SK-N-SH (cell line): ENCODE results near the gene PRDM5. TPM values are rescaled to one million over a fixed set of nuclear protein-coding genes. Genes with fewer than 3 reads are reported as not detected.

Experiments used
- CTCF ChIA-PET: fragments of 300-600, 350-600 bp; formaldehyde crosslinking; extraction: SDS; loops from one replicate; lab custom pipeline; 2021; lab: Yijun Ruan, JAX
- POLR2A ChIA-PET: fragments of 350-600 bp; sonication (Branson Sonifier 250); formaldehyde crosslinking; extraction: SDS; loops from one replicate; lab custom pipeline; 2020; ENCODE audit warnings: antibody characterized with exemption, inconsistent platforms; lab: Yijun Ruan, JAX
- DNase-seq: peaks from one replicate; pipeline ENCODE4 v3.0.0; 2012
- H2AFZ ChIP-seq: fragments of 200-600 bp; sonication (generic); 2 replicates; pipeline ENCODE4 v1.8.1; 2016; ENCODE audit warnings: antibody characterized with exemption, mild to moderate bottlenecking, low read depth
- H3F3A ChIP-seq: fragments of 200-600 bp; sonication (generic); replicated peaks from 2 replicates; pipeline ENCODE3; 2016; ENCODE audit warnings: antibody characterized with exemption, mild to moderate bottlenecking; ENCODE audit not compliant: insufficient read depth
- H3K27ac ChIP-seq, 2 experiments: fragments of 200-500 bp in 1 of 2; fragments of 200-600 bp in 1 of 2; sonication (Bioruptor generic) in 1 of 2; sonication (generic), shearing (Covaris generic) in 1 of 2; 2 replicates each; pipeline versions ENCODE4 v1.5.1 to v1.6.1; 2014 to 2016; ENCODE audit warnings: low read depth in 2 of 2, inconsistent platforms in 1 of 2, low read length in 1 of 2, mild to moderate bottlenecking in 1 of 2, mixed read lengths in 1 of 2
- H3K27me3 ChIP-seq: fragments of 200-600 bp; sonication (generic), shearing (Covaris generic); 2 replicates; pipeline ENCODE4 v1.6.1; 2016; ENCODE audit warnings: mixed run types; ENCODE audit not compliant: insufficient read depth
- H3K36me3 ChIP-seq, 2 experiments: fragments of 200-500 bp in 1 of 2; fragments of 200-600 bp in 1 of 2; sonication (Bioruptor generic) in 1 of 2; sonication (generic) in 1 of 2; replicated peaks in 1 of 2; 2 replicates each; pipeline versions ENCODE3 to v1.5.1; 2014 to 2016; ENCODE audit warnings: low read length in 1 of 2, mild to moderate bottlenecking in 1 of 2; ENCODE audit not compliant: insufficient read depth in 2 of 2, control insufficient read depth in 1 of 2
- H3K4me1 ChIP-seq, 2 experiments: fragments of 200-500 bp in 1 of 2; fragments of 200-600 bp in 1 of 2; sonication (Bioruptor generic) in 1 of 2; sonication (generic), shearing (Covaris generic) in 1 of 2; 2 replicates each; pipeline versions ENCODE4 v1.5.1 to v1.6.1; 2014 to 2016; ENCODE audit warnings: low read depth in 1 of 2, low read length in 1 of 2, mixed run types in 1 of 2; ENCODE audit not compliant: insufficient read depth in 2 of 2, control insufficient read depth in 1 of 2
- H3K4me2 ChIP-seq: fragments of 200-600 bp; sonication (generic), shearing (Covaris generic); 2 replicates; pipeline ENCODE4 v1.6.1; 2017; ENCODE audit warnings: mixed run types
- H3K4me3 ChIP-seq, 2 experiments: fragments of 200-500 bp in 1 of 2; fragments of 200-600 bp in 1 of 2; sonication (Bioruptor generic) in 1 of 2; sonication (generic), shearing (Covaris generic) in 1 of 2; 2 replicates each; pipeline versions ENCODE4 v1.5.1 to v1.8.1; 2014 to 2016; ENCODE audit warnings: low read depth in 2 of 2, inconsistent platforms in 1 of 2, low read length in 1 of 2, mild to moderate bottlenecking in 1 of 2, mixed read lengths in 1 of 2, moderate library complexity in 1 of 2
- H3K79me2 ChIP-seq: fragments of 200-600 bp; sonication (generic); 2 replicates; pipeline ENCODE4 v1.8.1; 2017; ENCODE audit warnings: mild to moderate bottlenecking; ENCODE audit not compliant: insufficient read depth
- H3K9ac ChIP-seq: fragments of 200-600 bp; sonication (generic); 2 replicates; pipeline ENCODE4 v1.6.1; 2017; ENCODE audit warnings: mixed run types
- H3K9me2 ChIP-seq: fragments of 200-600 bp; sonication (generic); 2 replicates; pipeline ENCODE4 v1.6.1; 2017; ENCODE audit warnings: mixed run types
- H3K9me3 ChIP-seq: fragments of 200-600 bp; sonication (generic); 2 replicates; pipeline ENCODE4 v1.6.1; 2017; ENCODE audit warnings: mixed run types, mild to moderate bottlenecking, moderate library complexity
- H4K20me1 ChIP-seq: fragments of 200-600 bp; sonication (generic); 2 replicates; pipeline ENCODE4 v1.6.1; 2017; ENCODE audit warnings: mild to moderate bottlenecking, mixed run types; ENCODE audit not compliant: insufficient read depth
- CHD2 ChIP-seq: fragments of 150-350 bp; IDR thresholded peaks from 2 replicates; pipeline ENCODE4 v1.6.1; 2018; ENCODE audit warnings: low read length; ENCODE audit not compliant: partially characterized antibody
- EP300 ChIP-seq, 2 experiments: IDR thresholded peaks; 2 replicates each; pipeline versions ENCODE4 v1.4.0 to v1.6.1; 2012; ENCODE audit warnings: borderline replicate concordance in 1 of 2, low read depth in 1 of 2, low read length in 1 of 2
- EZH2phosphoT487 ChIP-seq: fragments of 200-600 bp; sonication (generic); IDR thresholded peaks from 2 replicates; pipeline ENCODE4 v1.6.1; 2017; ENCODE audit warnings: low read depth, mixed run types, mild to moderate bottlenecking, antibody characterized with exemption, moderate library complexity, borderline replicate concordance
- FOSL2 ChIP-seq: IDR thresholded peaks from 2 replicates; pipeline ENCODE4 v1.4.0; 2012; ENCODE audit warnings: low read depth, mild to moderate bottlenecking, moderate library complexity, borderline replicate concordance
- FOXJ3 ChIP-seq: sonication (generic); formaldehyde crosslinking; IDR thresholded peaks from 2 replicates; pipeline ENCODE4 v1.5.1; 2020; ENCODE audit warnings: mild to moderate bottlenecking, missing genetic modification reagents
- FOXM1 ChIP-seq: IDR thresholded peaks from 2 replicates; pipeline ENCODE4 v1.4.0; 2012; ENCODE audit warnings: low read depth, mild to moderate bottlenecking
- GABPA ChIP-seq: IDR thresholded peaks from 2 replicates; pipeline ENCODE4 v1.4.0; 2012; ENCODE audit warnings: low read depth, mild to moderate bottlenecking
- GATA2 ChIP-seq: sonication (generic); formaldehyde crosslinking; IDR thresholded peaks from 2 replicates; pipeline ENCODE4 v1.5.0; 2020; ENCODE audit warnings: mild to moderate bottlenecking, missing genetic modification reagents
- NRF1 ChIP-seq: IDR thresholded peaks from 2 replicates; pipeline ENCODE4 v1.6.1; 2012; ENCODE audit warnings: low read depth, mild to moderate bottlenecking, low read length
- POLR2AphosphoS5 ChIP-seq: IDR thresholded peaks from 2 replicates; pipeline ENCODE4 v1.6.1; 2012; ENCODE audit warnings: low read depth, low read length
- RFX5 ChIP-seq: IDR thresholded peaks from 2 replicates; pipeline ENCODE4 v1.6.1; 2012; ENCODE audit warnings: mild to moderate bottlenecking, improper control_type of control experiment, low read length
- RXRA ChIP-seq: IDR thresholded peaks from 2 replicates; pipeline ENCODE4 v1.4.0; 2012; ENCODE audit warnings: low read depth, mild to moderate bottlenecking, borderline replicate concordance
- SIN3A ChIP-seq: IDR thresholded peaks from 2 replicates; pipeline ENCODE4 v1.6.1; 2012; ENCODE audit warnings: low read depth, mild to moderate bottlenecking, low read length, moderate library complexity, borderline replicate concordance
- SMC3 ChIP-seq: IDR thresholded peaks from 2 replicates; pipeline ENCODE4 v1.6.1; 2012; ENCODE audit warnings: low read depth, low read length, improper control_type of control experiment
- TAF1 ChIP-seq: IDR thresholded peaks from 2 replicates; pipeline ENCODE4 v1.6.1; 2012; ENCODE audit warnings: low read depth, mild to moderate bottlenecking, low read length, moderate library complexity, borderline replicate concordance
- TCF12 ChIP-seq: IDR thresholded peaks from 2 replicates; pipeline ENCODE4 v1.4.0; 2012
- TEAD4 ChIP-seq: IDR thresholded peaks from 2 replicates; pipeline ENCODE4 v1.4.0; 2012; ENCODE audit warnings: mild to moderate bottlenecking, borderline replicate concordance; ENCODE audit not compliant: insufficient read depth
- YY1 ChIP-seq: IDR thresholded peaks from 2 replicates; pipeline ENCODE4 v1.4.0; 2012; ENCODE audit warnings: low read depth, mild to moderate bottlenecking
- WGBS: methylation state at CpG from one replicate; pipeline ENCODE4 v1.1.6; 2017; ENCODE audit warnings: low lambda C conversion rate; 5-methylcytosine and 5-hydroxymethylcytosine counted together
- polyA plus RNA-seq, 3 experiments: library from polyadenylated mRNA; depleted of rRNA; stranded (reverse); fragments of >200 nt; gene quantifications; 2 replicates each; pipeline ENCODE4 v1.2.3, GENCODE V29; 2012
- TF ChIP-seq, protein P1 (sequence below): IDR thresholded peaks from 2 replicates; pipeline ENCODE4 v1.6.1; 2012; ENCODE audit warnings: mild to moderate bottlenecking, low read depth, low read length, moderate library complexity
- TF ChIP-seq, protein P2 (sequence below): fragments of 200-600 bp; sonication (generic); IDR thresholded peaks from 2 replicates; pipeline ENCODE4 v1.6.1; 2017; ENCODE audit warnings: antibody characterized with exemption, mild to moderate bottlenecking, moderate library complexity
- TF ChIP-seq, protein P3 (sequence below): IDR thresholded peaks from 2 replicates; pipeline ENCODE4 v1.4.0; 2012; ENCODE audit warnings: low read depth, borderline replicate concordance

The PRDM5 gene
- polyA plus RNA-seq, 1 of the 3 experiments (the other 2 are of a cell fraction) = 3.8 TPM

DNA sequence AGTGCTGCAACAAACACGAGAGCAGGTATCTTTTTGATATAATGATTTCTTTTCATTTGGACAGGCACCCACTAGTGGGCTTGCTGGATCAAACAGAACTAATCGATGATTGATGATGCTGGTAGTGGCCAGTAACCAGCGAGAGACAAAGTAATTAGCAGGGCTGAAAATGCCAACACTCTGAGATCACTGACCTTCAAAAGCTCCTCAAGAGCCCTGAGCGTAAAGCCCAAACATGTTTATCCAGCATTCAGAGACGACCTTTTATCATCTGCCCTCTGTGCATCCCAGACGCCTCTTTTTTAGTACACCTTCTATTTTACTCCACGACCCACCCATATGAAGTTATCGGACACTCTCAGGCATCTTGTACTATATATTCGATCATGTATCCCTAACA is 186.2 kb downstream of the PRDM5 start:
- H3K27ac ChIP-seq = no peak overlapping the region
- no peaks in the 10 kb centered on the region for H3K27me3 ChIP-seq
- 94% methylated on average over 9 of the region's 9 CpGs for WGBS
- H3K79me2 ChIP-seq = no peaks in the 10 kb centered on the region
- H3K4me2 ChIP-seq = no peak overlapping the region
- H3K9me2 ChIP-seq = no peaks in the 10 kb centered on the region
- H3K36me3 ChIP-seq = no peaks in the 10 kb centered on the region
- TF ChIP-seq SIN3A (no peak), FOXJ3 (CRISPR knock-in tag) (no peak), TAF1 (no peak), RFX5 (no peak), POLR2AphosphoS5 (no peak), NRF1 (no peak)
- ChIA-PET CTCF (interaction anchor here (1.2 to 1.3 kb wide), 2 partner anchors 29 to 581 kb away, joined by 3 read pairs; no protein-coding TSS in a partner anchor), POLR2A (no interaction called here)
- no peaks in the 10 kb centered on the region for H3K9me3 ChIP-seq
- DNase-seq = no peak
- no peak overlapping the region for H2AFZ ChIP-seq
- no peaks in the 10 kb centered on the region for H3F3A ChIP-seq
- H3K4me1 ChIP-seq = peaks cover 0 to 2% of the 10 kb centered on the region in 2 experiments; a peak in 1 of 4 replicates
- no peaks in the 10 kb centered on the region for H4K20me1 ChIP-seq
- H3K9ac ChIP-seq = no peak overlapping the region
- H3K4me3 ChIP-seq = no peak overlapping the region

DNA sequence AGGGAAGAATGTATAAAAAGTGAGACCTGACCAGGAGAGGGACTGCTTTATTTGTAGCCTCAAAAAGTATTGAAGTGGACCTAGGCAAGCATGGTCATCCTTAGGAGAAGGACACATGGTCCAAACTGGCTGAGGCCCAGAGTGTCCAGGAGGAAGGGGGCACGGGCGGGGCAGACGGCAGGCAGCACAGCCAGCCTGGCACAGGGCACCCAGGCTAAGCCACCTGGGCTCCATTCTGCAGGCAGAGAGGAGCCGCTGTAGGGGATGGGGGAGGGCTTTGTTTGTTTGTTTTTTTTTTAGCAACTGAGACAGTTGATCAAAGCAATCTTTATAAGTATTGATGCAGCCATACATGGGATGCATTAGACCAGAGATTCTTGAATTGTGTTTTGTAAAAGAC is 188.6 kb downstream of the PRDM5 start:
- Histone ChIP-seq H4K20me1 (no peaks in the 10 kb centered on the region), H2AFZ (no peak overlapping the region), H3K9ac (no peak overlapping the region), H3K9me2 (no peaks in the 10 kb centered on the region), H3K4me2 (no peak overlapping the region), H3K36me3 (no peaks in the 10 kb centered on the region), H3K4me3 (no peak overlapping the region), H3K9me3 (no peaks in the 10 kb centered on the region), H3K27ac (no peak overlapping the region), H3K79me2 (no peaks in the 10 kb centered on the region), H3K27me3 (no peaks in the 10 kb centered on the region), H3F3A (no peaks in the 10 kb centered on the region), H3K4me1 (peaks cover 0 to 2% of the 10 kb centered on the region in 2 experiments; a peak in 1 of 4 replicates)
- no peak for DNase-seq
- 100% methylated on average over 4 of the region's 4 CpGs for WGBS
- ChIA-PET CTCF (interaction anchor here (1.9 kb wide), 1 partner anchor 185 kb away, joined by 4 read pairs; no protein-coding TSS in a partner anchor), POLR2A (no interaction called here)
- TF ChIP-seq FOSL2 = no peak
- no peak for TF ChIP-seq POLR2AphosphoS5
- no peak for TF ChIP-seq CHD2
- no peak for TF ChIP-seq YY1
- TF ChIP-seq SMC3 = no peak
- TF ChIP-seq FOXJ3 (CRISPR knock-in tag) = no peak
- no peak for TF ChIP-seq RFX5
- TF ChIP-seq EP300 (IDR thresholded peaks at IDR 0.05; ENCODE audit: borderline replicate concordance in 1 of 2, low read depth in 1 of 2, low read length in 1 of 2) = no peak
- no peak for TF ChIP-seq EZH2phosphoT487
- no peak for TF ChIP-seq TEAD4
- TF ChIP-seq, protein P1, sequence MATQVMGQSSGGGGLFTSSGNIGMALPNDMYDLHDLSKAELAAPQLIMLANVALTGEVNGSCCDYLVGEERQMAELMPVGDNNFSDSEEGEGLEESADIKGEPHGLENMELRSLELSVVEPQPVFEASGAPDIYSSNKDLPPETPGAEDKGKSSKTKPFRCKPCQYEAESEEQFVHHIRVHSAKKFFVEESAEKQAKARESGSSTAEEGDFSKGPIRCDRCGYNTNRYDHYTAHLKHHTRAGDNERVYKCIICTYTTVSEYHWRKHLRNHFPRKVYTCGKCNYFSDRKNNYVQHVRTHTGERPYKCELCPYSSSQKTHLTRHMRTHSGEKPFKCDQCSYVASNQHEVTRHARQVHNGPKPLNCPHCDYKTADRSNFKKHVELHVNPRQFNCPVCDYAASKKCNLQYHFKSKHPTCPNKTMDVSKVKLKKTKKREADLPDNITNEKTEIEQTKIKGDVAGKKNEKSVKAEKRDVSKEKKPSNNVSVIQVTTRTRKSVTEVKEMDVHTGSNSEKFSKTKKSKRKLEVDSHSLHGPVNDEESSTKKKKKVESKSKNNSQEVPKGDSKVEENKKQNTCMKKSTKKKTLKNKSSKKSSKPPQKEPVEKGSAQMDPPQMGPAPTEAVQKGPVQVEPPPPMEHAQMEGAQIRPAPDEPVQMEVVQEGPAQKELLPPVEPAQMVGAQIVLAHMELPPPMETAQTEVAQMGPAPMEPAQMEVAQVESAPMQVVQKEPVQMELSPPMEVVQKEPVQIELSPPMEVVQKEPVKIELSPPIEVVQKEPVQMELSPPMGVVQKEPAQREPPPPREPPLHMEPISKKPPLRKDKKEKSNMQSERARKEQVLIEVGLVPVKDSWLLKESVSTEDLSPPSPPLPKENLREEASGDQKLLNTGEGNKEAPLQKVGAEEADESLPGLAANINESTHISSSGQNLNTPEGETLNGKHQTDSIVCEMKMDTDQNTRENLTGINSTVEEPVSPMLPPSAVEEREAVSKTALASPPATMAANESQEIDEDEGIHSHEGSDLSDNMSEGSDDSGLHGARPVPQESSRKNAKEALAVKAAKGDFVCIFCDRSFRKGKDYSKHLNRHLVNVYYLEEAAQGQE = no peak
- TF ChIP-seq, protein P2, sequence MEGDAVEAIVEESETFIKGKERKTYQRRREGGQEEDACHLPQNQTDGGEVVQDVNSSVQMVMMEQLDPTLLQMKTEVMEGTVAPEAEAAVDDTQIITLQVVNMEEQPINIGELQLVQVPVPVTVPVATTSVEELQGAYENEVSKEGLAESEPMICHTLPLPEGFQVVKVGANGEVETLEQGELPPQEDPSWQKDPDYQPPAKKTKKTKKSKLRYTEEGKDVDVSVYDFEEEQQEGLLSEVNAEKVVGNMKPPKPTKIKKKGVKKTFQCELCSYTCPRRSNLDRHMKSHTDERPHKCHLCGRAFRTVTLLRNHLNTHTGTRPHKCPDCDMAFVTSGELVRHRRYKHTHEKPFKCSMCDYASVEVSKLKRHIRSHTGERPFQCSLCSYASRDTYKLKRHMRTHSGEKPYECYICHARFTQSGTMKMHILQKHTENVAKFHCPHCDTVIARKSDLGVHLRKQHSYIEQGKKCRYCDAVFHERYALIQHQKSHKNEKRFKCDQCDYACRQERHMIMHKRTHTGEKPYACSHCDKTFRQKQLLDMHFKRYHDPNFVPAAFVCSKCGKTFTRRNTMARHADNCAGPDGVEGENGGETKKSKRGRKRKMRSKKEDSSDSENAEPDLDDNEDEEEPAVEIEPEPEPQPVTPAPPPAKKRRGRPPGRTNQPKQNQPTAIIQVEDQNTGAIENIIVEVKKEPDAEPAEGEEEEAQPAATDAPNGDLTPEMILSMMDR = no peak
- no peak for TF ChIP-seq GATA2
- no peak for TF ChIP-seq FOXM1
- TF ChIP-seq RXRA = no peak
- TF ChIP-seq GABPA = no peak
- TF ChIP-seq NRF1 = no peak
- TF ChIP-seq, protein P3, sequence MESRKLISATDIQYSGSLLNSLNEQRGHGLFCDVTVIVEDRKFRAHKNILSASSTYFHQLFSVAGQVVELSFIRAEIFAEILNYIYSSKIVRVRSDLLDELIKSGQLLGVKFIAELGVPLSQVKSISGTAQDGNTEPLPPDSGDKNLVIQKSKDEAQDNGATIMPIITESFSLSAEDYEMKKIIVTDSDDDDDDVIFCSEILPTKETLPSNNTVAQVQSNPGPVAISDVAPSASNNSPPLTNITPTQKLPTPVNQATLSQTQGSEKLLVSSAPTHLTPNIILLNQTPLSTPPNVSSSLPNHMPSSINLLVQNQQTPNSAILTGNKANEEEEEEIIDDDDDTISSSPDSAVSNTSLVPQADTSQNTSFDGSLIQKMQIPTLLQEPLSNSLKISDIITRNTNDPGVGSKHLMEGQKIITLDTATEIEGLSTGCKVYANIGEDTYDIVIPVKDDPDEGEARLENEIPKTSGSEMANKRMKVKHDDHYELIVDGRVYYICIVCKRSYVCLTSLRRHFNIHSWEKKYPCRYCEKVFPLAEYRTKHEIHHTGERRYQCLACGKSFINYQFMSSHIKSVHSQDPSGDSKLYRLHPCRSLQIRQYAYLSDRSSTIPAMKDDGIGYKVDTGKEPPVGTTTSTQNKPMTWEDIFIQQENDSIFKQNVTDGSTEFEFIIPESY = no peak
- no peak for TF ChIP-seq TCF12
- TF ChIP-seq SIN3A = no peak
